GM21367 (cell line): ENCODE measurements around the gene KCND3.

Experiments
- ATAC-seq: cut with Tn5 transposase; IDR thresholded peaks from one replicate; pipeline ENCODE4 v1.9.1; 2021; ENCODE audit not compliant: unreplicated experiment

KCND3 gene

GRCh38 chr1:111884772-111885443, 104.6 kb downstream of the KCND3 start:
- ATAC-seq = no peak

- ATAC-seq = no peak
These were observed 106.4 kb downstream of the KCND3 start for GRCh38 chr1:111882986-111883560.

- ATAC-seq = no peak
These were observed 106.9 kb downstream of the KCND3 start for GRCh38 chr1:111882559-111882958.

- ATAC-seq = no peak
These were observed 108.3 kb downstream of the KCND3 start for GRCh38 chr1:111880881-111881837.

GRCh38 chr1:111879081-111879480, 110.4 kb downstream of the KCND3 start:
- ATAC-seq = no peak

- no peak for ATAC-seq
These were observed 110.8 kb downstream of the KCND3 start for GRCh38 chr1:111878649-111879048.

GRCh38 chr1:111878091-111878490, 111.4 kb downstream of the KCND3 start:
- no peak for ATAC-seq

GRCh38 chr1:111876631-111877030, 112.8 kb downstream of the KCND3 start:
- no peak for ATAC-seq

GRCh38 chr1:111875640-111876039, 113.8 kb downstream of the KCND3 start:
- no peak for ATAC-seq

GRCh38 chr1:111873460-111874030, 115.9 kb downstream of the KCND3 start:
- no peak for ATAC-seq

- no peak for ATAC-seq
These were observed 119.3 kb downstream of the KCND3 start for GRCh38 chr1:111870181-111870580.

- ATAC-seq = no peak
These were observed 121.5 kb downstream of the KCND3 start for GRCh38 chr1:111867868-111868440.

- ATAC-seq = no peak
These were observed 124.6 kb downstream of the KCND3 start for GRCh38 chr1:111864862-111865261.

GRCh38 chr1:111863401-111863800, 126.1 kb downstream of the KCND3 start:
- no peak for ATAC-seq

GRCh38 chr1:111862599-111862998, 126.9 kb downstream of the KCND3 start:
- no peak for ATAC-seq

- no peak for ATAC-seq
These were observed 127.9 kb downstream of the KCND3 start for GRCh38 chr1:111861523-111861922.

GRCh38 chr1:111857194-111857651, 132.2 kb downstream of the KCND3 start:
- ATAC-seq = no peak

GRCh38 chr1:111856411-111857185, 132.9 kb downstream of the KCND3 start:
- no peak for ATAC-seq

GRCh38 chr1:111855260-111855659, 134.2 kb downstream of the KCND3 start:
- ATAC-seq = no peak

- ATAC-seq = no peak
These were observed 137.2 kb downstream of the KCND3 start for GRCh38 chr1:111852261-111852721.
